HG02571 (cell line): Measurements from ENCODE around the gene RHBDD1.
"Not testable (repeated sequence)": the region's sequence is repeated elsewhere in the genome, so short reads cannot be mapped to it uniquely, and the experiment has no call there.

Experiments used
- ATAC-seq: cut with Tn5 transposase; IDR thresholded peaks from one replicate; pipeline ENCODE4 v1.9.1; 2021; ENCODE audit warnings: mild to moderate bottlenecking, moderate library complexity; ENCODE audit not compliant: unreplicated experiment

Gene RHBDD1

GRCh38 chr2:226799211-226799975 lies 36.5 kb upstream of the RHBDD1 start, which contains the start of gene IRS1:
Gene IRS1, minus strand, starts transcription at chr2:226799820. Its CDS starts 1,082 bp downstream, at chr2:226798738.
- peak; percentile 34 for ATAC-seq

GRCh38 chr2:226799976-226800940 lies 35.6 kb upstream of the RHBDD1 start:
- ATAC-seq, result no peak

GRCh38 chr2:226800941-226801784 lies 34.7 kb upstream of the RHBDD1 start:
- ATAC-seq, result peak; percentile 82

- no peak for ATAC-seq
Observed at GRCh38 chr2:226802573-226802972, 33.3 kb upstream of the RHBDD1 start.

DNA sequence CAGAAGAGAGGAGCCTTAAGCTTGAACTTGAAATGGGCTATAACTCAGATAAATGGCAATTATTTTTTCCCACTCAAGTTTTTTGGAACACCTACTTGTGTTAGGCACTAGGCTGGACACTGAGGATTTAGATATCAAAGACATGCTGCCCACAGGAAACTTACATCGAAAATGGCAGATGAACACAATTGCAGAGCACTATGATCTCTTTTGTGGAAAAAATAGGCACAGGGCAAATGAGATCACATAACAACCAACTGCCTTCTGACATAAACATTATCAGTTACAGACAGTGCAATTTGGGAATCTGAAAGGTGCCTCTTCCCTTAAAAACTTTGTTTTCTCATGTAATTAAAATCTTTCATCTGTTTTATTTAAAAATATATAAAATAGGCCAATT lies 32.4 kb upstream of the RHBDD1 start:
- no peak for ATAC-seq

DNA sequence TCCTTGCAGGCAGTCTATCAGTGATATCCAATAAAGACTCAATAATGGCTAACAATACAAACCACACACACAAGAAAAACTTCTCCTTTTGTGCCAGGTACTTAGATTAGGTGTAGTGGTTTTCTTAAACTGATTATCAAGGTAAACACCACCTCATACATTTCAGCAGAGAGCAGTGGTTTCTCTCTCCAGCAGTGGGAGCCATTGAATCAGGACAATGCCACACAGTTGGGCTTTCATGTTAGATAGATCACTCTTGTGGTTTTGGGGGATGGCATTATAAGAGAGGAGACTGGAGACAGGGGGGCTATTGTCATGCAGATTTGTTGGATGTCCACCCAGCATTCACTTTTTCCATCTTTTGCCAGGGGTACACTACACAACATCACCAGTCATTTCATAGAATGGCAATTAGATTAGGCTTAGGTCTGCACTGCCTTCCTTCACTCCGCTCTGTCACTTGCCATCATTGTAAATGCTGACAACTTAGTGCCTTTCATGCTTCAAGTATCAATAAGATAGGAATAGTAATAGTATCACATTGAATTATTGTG lies 22.6 kb upstream of the RHBDD1 start:
- ATAC-seq, result no peak

GRCh38 chr2:226818930-226819329 lies 16.9 kb upstream of the RHBDD1 start:
- no peak for ATAC-seq

DNA sequence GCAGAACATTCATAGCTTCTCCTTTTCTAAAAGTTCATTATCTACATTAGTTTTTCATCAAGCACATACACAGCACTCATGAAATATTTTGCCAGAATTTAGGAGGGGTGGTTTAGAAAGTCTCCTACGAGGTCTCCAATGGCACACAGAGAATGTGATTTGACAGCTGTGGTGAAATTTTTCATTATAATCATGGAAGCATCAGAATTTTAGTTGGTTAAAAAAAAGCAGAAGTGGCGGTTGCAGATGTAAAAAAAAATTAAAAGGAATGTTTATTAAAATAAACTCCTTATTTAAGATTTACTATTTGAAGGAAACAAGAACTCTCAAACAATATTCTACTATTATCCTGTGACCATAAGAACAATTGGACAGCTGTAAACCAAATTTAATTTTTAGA lies 10.8 kb upstream of the RHBDD1 start:
- ATAC-seq, result no peak

DNA sequence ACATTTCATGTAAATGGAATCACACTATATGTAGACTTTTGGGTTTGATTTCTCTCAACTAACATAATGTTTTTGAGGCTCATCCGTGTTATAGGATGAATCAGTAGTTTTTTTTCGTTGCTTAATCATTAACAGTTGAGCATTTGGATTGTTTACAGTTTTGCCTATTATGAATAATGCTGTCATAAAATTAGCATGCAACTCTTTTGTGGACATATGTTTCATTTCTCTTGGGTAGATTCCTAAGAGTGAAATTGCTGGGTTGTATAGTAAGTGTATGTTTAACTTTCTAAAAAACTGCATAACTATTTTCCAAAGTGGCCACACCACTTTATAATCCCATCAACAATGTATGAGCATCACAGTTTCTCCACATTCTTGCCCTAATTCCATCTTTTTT lies 7.7 kb upstream of the RHBDD1 start:
- no peak for ATAC-seq

- no peak for ATAC-seq
Observed at GRCh38 chr2:226829721-226830631, 5.9 kb upstream of the RHBDD1 start.

- ATAC-seq, result no peak
Observed at GRCh38 chr2:226831266-226831665, 4.6 kb upstream of the RHBDD1 start.

- no peak for ATAC-seq
Observed at GRCh38 chr2:226832061-226832460, 3.8 kb upstream of the RHBDD1 start.

GRCh38 chr2:226834880-226835279 lies 974 bp upstream of the RHBDD1 start:
- ATAC-seq, result not testable (repeated sequence)

DNA sequence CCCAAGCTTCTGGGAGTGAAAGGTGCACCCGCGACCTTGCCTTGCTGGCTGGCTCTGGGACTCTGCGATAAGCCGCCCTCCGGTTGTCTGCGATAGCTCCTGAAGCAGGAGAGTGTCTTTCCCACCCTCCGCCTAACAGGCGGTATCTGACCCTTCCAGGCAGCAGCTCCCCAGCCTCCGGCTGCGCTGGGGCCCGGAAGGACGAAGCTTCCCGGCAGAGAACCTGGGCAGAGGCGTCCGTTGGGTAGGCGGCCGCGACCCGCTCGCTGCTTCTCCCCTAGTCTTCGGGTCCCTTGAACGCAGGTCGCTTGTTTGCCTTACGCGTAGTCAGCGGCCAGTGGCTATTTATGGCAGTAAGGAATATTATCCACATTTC lies 446 bp upstream of the RHBDD1 start:
- ATAC-seq, result peak; percentile 22

GRCh38 chr2:226836548-226836885 lies 663 bp downstream of the RHBDD1 start:
- no peak for ATAC-seq

- no peak for ATAC-seq
Observed at GRCh38 chr2:226837334-226837733, 1.5 kb downstream of the RHBDD1 start.

GRCh38 chr2:226837787-226838603 lies 2.1 kb downstream of the RHBDD1 start:
- ATAC-seq, result no peak

- ATAC-seq, result no peak
Observed at GRCh38 chr2:226838722-226839121, 2.9 kb downstream of the RHBDD1 start.

DNA sequence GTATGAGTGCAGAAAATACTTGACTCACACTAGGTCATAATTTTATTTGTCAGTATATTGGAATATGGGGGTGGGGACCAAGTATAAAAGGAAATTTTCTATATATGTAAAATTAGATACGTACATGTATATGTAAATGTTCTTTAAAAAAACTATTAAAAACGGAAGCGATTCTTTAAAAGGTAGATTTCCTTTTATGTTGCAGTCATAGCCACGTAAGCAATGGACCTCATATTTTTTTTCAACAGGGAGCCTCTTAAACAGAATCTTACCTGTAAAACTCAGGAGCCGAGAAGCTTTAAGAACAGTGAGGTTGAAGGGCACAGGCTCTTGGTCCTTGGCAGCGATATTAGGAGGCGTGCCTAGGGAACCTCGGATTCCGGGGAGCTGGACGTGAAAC lies 3.3 kb downstream of the RHBDD1 start:
- ATAC-seq, result no peak
